Right lobe of liver (tissue), 4 donors: ENCODE measurements around the gene GLS2.

ENCODE experiments used
- CTCF ChIP-seq, 4 donors: fragments of 200-600 bp in 3 of 4; fragments of 450-650 bp in 1 of 4; IDR thresholded peaks; one replicate each; pipeline versions ENCODE4 v1.5.1 to v1.8.0; 2016 to 2022; ENCODE audit warnings: antibody characterized with exemption in 4 of 4, mild to moderate bottlenecking in 2 of 4
- POLR2A ChIP-seq: fragments of 450-650 bp; IDR thresholded peaks from one replicate; pipeline ENCODE4 v1.6.1; 2017; ENCODE audit warnings: antibody characterized with exemption, mild to moderate bottlenecking
- donor health status: DM: no; HTN: no; CAD: no.
- donor health status: DM: no; HTN: no; CAD: no.
- donor health status: DM: no; HTN: yes; CAD: no.

- no peak for TF ChIP-seq CTCF (IDR thresholded peaks at IDR 0.05)
- TF ChIP-seq POLR2A: no peak
Measured at GRCh38 chr12:56486694-56487093, 1.3 kb downstream of the GLS2 start.
